Nephron (organoid): ENCODE measurements around the gene IRAK2.
A peak's percentile ranks its signal among the peaks of the same experiment; 100 is the strongest.

ENCODE experiments used
- H3K27ac Mint-ChIP-seq, 3 experiments: 2 replicates each; pipeline ENCODE4 v1.8.0; 2020; ENCODE audit warnings: mixed read lengths in 3 of 3, mild to moderate bottlenecking in 2 of 3, moderate library complexity in 1 of 3
- H3K27me3 Mint-ChIP-seq: 2 replicates; pipeline ENCODE4 v1.8.0; 2021; ENCODE audit warnings: low read depth, mild to moderate bottlenecking, moderate library complexity, mixed read lengths
- H3K36me3 Mint-ChIP-seq: 2 replicates; pipeline ENCODE4 v1.8.0; 2020; ENCODE audit warnings: low read depth, mixed read lengths
- H3K4me1 Mint-ChIP-seq: 2 replicates; pipeline ENCODE4 v1.8.0; 2020; ENCODE audit warnings: mixed read lengths
- H3K4me3 Mint-ChIP-seq, 3 experiments: 2 replicates each; pipeline ENCODE4 v1.8.0; 2020; ENCODE audit warnings: mild to moderate bottlenecking in 3 of 3, mixed read lengths in 3 of 3, moderate library complexity in 2 of 3
- H3K9me3 Mint-ChIP-seq: 2 replicates; pipeline ENCODE4 v1.8.0; 2020; ENCODE audit warnings: mixed read lengths
- CTCF ChIP-seq, 3 experiments: fragments of 200-600 bp; sonication (generic); IDR thresholded peaks; one replicate each; pipeline ENCODE4 v1.5.0; 2021; ENCODE audit warnings: antibody characterized with exemption in 3 of 3; ENCODE audit not compliant: unreplicated experiment in 3 of 3

The IRAK2 gene

DNA sequence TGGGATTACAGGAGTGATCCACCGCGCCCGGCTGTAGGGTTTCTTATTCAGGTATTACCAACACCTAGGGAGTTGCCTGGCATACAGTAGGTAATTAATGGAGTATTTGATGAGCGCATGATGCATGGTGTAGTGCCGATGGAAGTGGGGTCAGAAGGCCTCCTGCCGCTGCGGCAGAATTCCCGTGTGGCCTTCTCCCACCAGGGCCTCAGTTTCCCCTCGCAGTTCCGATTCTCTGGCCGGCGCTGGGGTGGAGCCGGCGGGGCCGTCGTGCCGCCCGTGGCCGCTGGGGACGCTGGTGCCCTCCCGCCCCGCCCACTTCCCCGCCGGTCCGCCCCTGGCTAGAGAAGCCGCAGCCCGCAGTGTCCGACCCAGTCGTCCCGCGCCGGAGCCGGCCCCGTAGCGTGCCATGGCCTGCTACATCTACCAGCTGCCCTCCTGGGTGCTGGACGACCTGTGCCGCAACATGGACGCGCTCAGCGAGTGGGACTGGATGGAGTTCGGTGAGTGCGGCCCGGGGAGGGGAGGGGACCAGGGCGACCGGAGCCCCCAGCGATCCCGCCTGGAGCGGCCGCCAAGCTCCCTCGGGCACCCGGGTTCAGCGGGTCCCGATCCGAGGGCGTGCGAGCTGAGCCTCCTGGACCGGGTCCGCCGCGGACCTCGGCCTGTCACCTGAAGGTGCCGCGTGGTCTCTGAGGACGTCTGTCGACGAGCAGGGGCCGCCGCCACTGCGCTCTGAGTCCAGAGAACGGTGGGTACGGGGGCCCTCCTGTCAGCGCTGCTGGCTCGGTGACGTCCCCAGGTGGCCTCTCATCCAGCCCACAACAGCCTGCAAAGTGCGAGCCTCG is at the start of gene IRAK2:
Gene IRAK2, plus strand, starts transcription at position 374 of the 848 bp plus-strand sequence. Its CDS starts 36 bp downstream, at position 410.
- peaks cover 8% of the 10 kb centered on the region for H3K27me3 Mint-ChIP-seq
- H3K27ac Mint-ChIP-seq: no peak within 1 kb of the TSS
- no peaks in the 10 kb centered on the region for H3K36me3 Mint-ChIP-seq
- peak; percentile 91 to 98 (median 97) for TF ChIP-seq CTCF (IDR thresholded peaks at IDR 0.05; ENCODE audit: unreplicated experiment in 3 of 3)
- peak within 1 kb of the TSS; percentile 77 to 91 (median 89) for H3K4me3 Mint-ChIP-seq
- H3K4me1 Mint-ChIP-seq: peaks cover 6% of the 10 kb centered on the region
- peaks cover 6% of the 10 kb centered on the region for H3K9me3 Mint-ChIP-seq

GRCh38 chr3:10115326-10116137 is 49.2 kb upstream of the IRAK2 start, which contains the start of gene BRK1:
Gene BRK1, plus strand, starts transcription at chr3:10115675. Its CDS starts 27 bp downstream, at chr3:10115702.
- Mint-ChIP-seq H3K27me3 (peaks cover 4% of the 10 kb centered on the region), H3K36me3 (peaks cover 7% of the 10 kb centered on the region), H3K4me1 (peaks cover 13% of the 10 kb centered on the region), H3K4me3 (peak within 1 kb of the TSS; percentile 98 to 100 (median 100)), H3K9me3 (no peaks in the 10 kb centered on the region), H3K27ac (peak within 1 kb of the TSS; percentile 85 to 93 (median 87))
- TF ChIP-seq CTCF (IDR thresholded peaks at IDR 0.05; ENCODE audit: unreplicated experiment in 3 of 3): no peak

GRCh38 chr3:10116138-10116460 is 48.6 kb upstream of the IRAK2 start:
- Mint-ChIP-seq H3K9me3 (no peaks in the 10 kb centered on the region), H3K4me3 (peak overlapping the region; percentile 98 to 100 (median 100)), H3K27me3 (peaks cover 4% of the 10 kb centered on the region), H3K36me3 (peaks cover 12% of the 10 kb centered on the region), H3K4me1 (peaks cover 13% of the 10 kb centered on the region), H3K27ac (peak overlapping the region; percentile 85 to 93 (median 87))
- no peak for TF ChIP-seq CTCF (IDR thresholded peaks at IDR 0.05; ENCODE audit: unreplicated experiment in 3 of 3)

DNA sequence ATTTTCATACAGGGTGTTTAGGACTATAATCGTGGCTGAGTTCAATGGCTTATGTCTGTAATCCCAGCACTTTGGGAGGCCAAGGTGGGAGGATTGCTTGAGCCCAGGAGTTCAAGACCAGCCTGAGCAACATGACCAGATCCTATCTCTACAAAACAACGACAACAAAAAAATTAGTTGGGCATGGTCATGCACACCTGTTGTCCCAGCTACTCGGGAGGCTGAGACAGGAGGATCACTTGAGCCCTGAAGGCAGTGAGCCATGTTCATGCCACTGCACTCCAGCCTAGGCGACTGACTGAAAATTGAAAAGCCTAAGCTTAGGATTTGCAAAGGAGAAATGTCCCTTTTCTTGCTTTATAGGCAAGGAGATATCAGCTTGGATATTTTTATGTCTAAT is 47.8 kb upstream of the IRAK2 start:
- H3K27ac Mint-ChIP-seq: peak overlapping the region in 1 of 3 experiments; percentile 87
- H3K4me3 Mint-ChIP-seq: peak overlapping the region; percentile 98 to 100 (median 100)
- H3K4me1 Mint-ChIP-seq: peaks cover 13% of the 10 kb centered on the region
- H3K36me3 Mint-ChIP-seq: peaks cover 16% of the 10 kb centered on the region
- peaks cover 4% of the 10 kb centered on the region for H3K27me3 Mint-ChIP-seq
- no peaks in the 10 kb centered on the region for H3K9me3 Mint-ChIP-seq
- no peak for TF ChIP-seq CTCF (IDR thresholded peaks at IDR 0.05; ENCODE audit: unreplicated experiment in 3 of 3)

DNA sequence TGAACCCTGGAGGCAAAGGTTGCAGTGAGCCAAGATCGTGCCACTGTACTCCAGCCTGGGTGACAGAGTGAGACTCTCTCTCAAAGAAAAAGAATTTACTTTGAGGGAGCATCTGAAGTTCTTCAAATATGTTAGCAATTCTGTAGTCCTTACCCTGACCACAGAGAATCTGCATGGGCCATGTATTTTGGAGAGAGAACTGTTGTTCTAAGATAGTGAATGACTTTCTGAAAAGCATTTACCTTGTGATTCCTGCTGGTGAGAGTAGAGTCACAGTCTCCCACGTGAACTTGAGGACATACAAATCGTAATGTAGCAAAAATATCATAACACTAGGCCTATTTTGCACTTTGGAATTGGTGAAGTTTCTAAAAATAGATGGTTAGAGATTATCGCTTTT is 45.3 kb upstream of the IRAK2 start:
- H3K9me3 Mint-ChIP-seq: no peaks in the 10 kb centered on the region
- H3K4me1 Mint-ChIP-seq: peaks cover 13% of the 10 kb centered on the region
- H3K36me3 Mint-ChIP-seq: peaks cover 28% of the 10 kb centered on the region
- no peak overlapping the region for H3K27ac Mint-ChIP-seq
- H3K4me3 Mint-ChIP-seq: peak overlapping the region in 1 of 3 experiments; percentile 27
- TF ChIP-seq CTCF (IDR thresholded peaks at IDR 0.05; ENCODE audit: unreplicated experiment in 3 of 3): no peak
- no peaks in the 10 kb centered on the region for H3K27me3 Mint-ChIP-seq
